ENCODE data around the gene ZNF324B. TPM values are rescaled to one million over a fixed set of nuclear protein-coding genes. Genes with fewer than 3 reads are reported as not detected.
A peak's percentile ranks its signal among the peaks of the same experiment; 100 is the strongest.
"Not testable (repeated sequence)": the region's sequence is repeated elsewhere in the genome, so short reads cannot be mapped to it uniquely, and the experiment has no call there.

Gene ZNF324B
- total RNA-seq, 1 experiment from 2014 or later = 11.5 TPM

DNA sequence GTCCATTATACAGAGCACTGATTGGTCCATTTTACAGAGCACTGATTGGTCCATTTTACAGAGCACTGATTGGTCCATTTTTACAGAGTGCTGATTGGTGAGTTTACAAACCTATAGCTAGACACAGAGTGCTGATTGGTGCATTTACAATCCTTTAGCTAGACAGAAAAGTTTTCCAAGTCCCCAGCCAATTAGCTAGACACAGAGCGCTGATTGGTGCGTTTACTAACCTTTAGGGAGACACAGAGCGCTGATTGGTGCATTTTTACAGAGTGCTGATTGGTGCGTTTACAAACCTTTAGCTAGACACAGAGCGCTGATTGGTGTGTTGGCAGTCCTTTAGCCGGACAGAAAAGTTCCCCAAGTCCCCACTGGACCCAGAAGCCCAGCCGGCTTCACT is 8.4 kb upstream of the ZNF324B start:
- DNase-seq, H3K4me3 ChIP-seq, H3K27me3 ChIP-seq, H3K36me3 ChIP-seq: not testable (repeated sequence)
- peaks cover 14% of the 10 kb centered on the region for H3K9me3 ChIP-seq

GRCh38 chr19:58448860-58449259 is 2.6 kb upstream of the ZNF324B start:
- H3K36me3 ChIP-seq, DNase-seq, H3K27me3 ChIP-seq, H3K4me3 ChIP-seq: not testable (repeated sequence)
- peaks cover 29% of the 10 kb centered on the region for H3K9me3 ChIP-seq

DNA sequence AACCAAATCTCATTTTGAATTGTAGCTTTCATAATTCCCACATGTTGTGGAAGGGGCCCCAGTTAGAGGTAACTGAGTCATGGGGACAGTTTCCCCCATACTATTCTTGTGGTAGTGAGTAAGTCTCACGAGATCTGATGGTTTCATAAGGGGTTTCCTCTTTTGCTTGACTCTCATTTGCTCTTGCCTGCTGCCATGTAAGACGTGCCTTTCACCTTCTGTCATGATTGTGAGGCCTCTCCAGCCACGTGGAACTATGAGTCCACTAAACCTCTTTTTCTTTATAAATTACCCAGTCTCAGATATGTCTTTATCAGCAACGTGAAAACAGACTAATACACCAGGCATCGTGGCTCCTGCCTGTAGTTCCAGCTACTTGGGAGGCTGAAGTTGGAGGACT is 1.4 kb upstream of the ZNF324B start:
- not testable (repeated sequence) for H3K4me3 ChIP-seq, DNase-seq, H3K27me3 ChIP-seq, H3K36me3 ChIP-seq
- peaks cover 29% of the 10 kb centered on the region for H3K9me3 ChIP-seq

- H3K9me3 ChIP-seq = peaks cover 29% of the 10 kb centered on the region
- H3K4me3 ChIP-seq = peak overlapping the region; percentile 92
- H3K27me3 ChIP-seq = no peaks in the 10 kb centered on the region
- H3K36me3 ChIP-seq = peaks cover 10% of the 10 kb centered on the region
- no peak for DNase-seq
Measured at GRCh38 chr19:58450856-58451357, 515 bp upstream of the ZNF324B start.

DNA sequence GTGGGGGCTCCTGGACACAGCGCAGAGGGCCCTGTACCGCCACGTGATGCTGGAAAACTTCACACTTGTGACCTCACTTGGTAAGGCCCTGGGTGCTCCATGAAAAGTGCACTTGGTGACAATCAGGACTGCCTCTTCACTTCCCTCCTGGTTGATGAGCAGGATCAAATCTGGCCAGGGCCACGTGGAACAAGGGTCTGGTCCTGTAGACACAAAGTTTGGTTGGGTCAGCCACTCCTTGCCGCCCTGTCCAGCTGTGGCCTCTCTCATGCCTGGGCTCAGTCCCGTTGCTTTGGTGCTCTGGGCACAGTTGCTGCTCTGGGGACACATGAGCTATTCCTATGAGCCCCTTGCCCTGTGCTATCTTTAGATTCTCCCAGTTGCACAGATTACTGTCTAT is 2.3 kb downstream of the ZNF324B start:
- H3K27me3 ChIP-seq = no peaks in the 10 kb centered on the region
- no peak overlapping the region for H3K4me3 ChIP-seq
- no peak for DNase-seq
- H3K36me3 ChIP-seq = peaks cover 31% of the 10 kb centered on the region
- peaks cover 13% of the 10 kb centered on the region for H3K9me3 ChIP-seq

GRCh38 chr19:58455306-58455705 is 3.9 kb downstream of the ZNF324B start:
- Histone ChIP-seq H3K36me3 (peaks cover 31% of the 10 kb centered on the region), H3K27me3 (no peaks in the 10 kb centered on the region), H3K4me3 (no peak overlapping the region), H3K9me3 (no peaks in the 10 kb centered on the region; the same call in 1 of the 2 replicates)
- no peak for DNase-seq

DNA sequence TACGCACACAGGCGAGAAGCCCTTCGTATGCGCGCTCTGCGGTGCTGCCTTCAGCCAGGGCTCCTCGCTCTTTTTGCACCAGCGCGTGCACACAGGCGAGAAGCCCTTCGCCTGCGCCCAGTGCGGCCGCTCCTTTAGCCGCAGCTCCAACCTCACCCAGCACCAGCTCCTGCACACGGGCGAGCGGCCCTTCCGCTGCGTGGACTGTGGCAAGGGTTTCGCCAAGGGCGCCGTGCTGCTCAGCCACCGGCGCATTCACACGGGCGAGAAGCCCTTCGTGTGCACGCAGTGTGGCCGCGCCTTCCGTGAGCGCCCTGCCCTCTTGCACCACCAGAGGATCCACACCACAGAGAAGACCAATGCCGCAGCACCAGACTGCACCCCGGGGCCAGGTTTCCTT is 4.7 kb downstream of the ZNF324B start:
- no peak overlapping the region for H3K4me3 ChIP-seq
- H3K27me3 ChIP-seq = no peaks in the 10 kb centered on the region
- H3K9me3 ChIP-seq = no peaks in the 10 kb centered on the region; the same call in 1 of the 2 replicates
- no peak for DNase-seq
- peaks cover 31% of the 10 kb centered on the region for H3K36me3 ChIP-seq

DNA sequence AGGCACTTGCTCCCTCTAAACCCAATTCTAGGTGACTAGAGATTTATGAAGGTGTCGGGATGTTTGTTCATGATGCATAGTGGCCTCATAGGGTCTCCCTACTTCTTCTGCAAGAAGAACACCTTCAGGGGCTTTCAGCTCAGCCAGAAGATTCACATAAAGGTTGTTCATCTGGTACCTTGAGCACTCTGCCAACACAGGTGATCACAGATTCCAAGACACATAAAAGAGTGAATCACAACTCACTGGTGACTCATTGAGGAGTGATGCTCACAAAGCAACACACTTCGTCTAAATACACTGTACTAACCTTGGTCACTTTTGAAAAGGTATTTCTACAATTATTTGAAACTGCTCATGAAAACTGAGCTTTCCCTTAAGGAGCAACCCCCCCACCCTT is 8.6 kb downstream of the ZNF324B start:
- no peak for DNase-seq
- Histone ChIP-seq H3K9me3 (no peaks in the 10 kb centered on the region), H3K4me3 (no peak overlapping the region), H3K27me3 (no peaks in the 10 kb centered on the region), H3K36me3 (peaks cover 22% of the 10 kb centered on the region)

DNA sequence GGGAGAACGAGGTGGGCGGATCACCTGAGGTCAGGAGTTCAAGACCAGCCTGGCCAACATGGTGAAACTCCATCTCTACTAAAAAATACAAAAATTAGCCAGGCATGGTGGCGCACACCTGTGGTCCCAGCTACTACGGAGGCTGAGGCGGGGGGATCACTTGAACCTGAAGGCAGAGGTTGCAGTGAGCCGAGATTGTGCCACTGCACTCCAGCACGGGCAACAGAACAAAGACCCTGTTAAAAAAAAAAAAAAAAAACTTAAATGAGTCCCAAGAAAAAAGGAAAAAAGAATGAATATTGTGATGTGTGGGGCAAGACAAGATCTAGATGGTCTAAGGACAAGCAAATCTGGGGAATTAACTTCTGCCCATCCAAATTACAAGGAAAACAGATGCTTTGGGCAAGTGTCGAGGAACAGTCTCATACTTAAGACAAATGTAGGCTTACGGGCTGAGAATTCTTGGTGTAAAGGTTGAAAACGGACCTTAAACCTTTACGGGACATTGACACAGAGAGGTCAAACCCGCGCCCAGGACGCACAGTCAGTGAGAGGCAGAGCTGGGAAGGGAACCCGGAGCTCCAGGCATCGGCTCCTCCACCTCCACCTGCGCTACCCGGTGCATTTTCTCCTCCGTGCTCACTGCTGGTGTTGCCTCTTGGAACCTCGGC is 14.8 kb downstream of the ZNF324B start:
- H3K9me3 ChIP-seq = no peaks in the 10 kb centered on the region
- DNase-seq = peak; percentile 21
- H3K27me3 ChIP-seq = no peaks in the 10 kb centered on the region
- peak overlapping the region; percentile 73 for H3K4me3 ChIP-seq
- peaks cover 9% of the 10 kb centered on the region for H3K36me3 ChIP-seq

DNA sequence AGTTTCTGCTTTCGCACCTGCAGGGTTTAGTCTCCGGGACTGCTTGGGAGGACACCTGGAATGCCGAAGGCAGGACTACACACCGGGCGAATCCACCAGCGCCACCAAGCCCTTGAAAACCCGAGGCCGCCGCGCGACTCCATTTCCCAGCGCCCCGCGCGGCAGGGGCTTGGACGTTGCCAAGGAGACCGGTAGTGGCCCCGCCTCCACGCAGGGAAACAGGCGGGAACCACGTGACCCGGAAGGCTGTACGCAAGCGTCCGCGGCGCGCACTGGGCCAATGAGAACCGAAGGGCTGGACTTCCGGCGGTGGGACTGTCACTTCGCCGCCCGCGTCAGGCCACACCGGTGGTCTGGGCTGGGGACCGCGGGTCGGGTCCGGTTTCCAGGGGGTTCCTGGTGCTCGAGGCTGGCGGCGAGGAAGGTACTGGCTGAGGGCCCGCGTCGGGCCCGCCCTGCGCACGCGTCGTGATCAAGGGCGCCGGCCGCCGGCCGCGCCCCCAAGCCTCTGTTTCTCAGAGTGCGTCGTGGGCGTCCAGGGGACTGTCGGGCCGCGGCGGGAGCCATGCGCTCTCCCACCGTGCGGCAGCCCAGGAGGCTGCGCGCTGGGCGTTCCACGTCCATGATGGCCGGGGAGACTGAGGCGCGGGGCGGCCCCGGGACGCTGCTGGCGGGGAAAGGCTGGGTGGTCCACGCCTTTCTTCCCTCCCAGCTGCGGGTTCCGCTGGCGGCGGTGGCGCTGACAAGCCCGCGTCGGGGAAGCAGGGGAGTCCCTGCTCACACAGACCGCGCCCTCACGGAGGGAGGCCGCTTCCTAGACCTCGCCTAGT is 15.6 kb downstream of the ZNF324B start, which contains the start of gene ZNF324:
Gene ZNF324, plus strand, starts transcription at position 321 of the 830 bp plus-strand sequence. CDS start 2,106 bp downstream, outside the sequence.
- H3K27me3 ChIP-seq = no peaks in the 10 kb centered on the region
- no peaks in the 10 kb centered on the region for H3K9me3 ChIP-seq
- peak; percentile 97 for DNase-seq
- peaks cover 13% of the 10 kb centered on the region for H3K36me3 ChIP-seq
- H3K4me3 ChIP-seq = peak within 1 kb of the TSS; percentile 73

- Histone ChIP-seq H3K9me3 (no peaks in the 10 kb centered on the region), H3K4me3 (peak overlapping the region; percentile 73), H3K36me3 (peaks cover 20% of the 10 kb centered on the region), H3K27me3 (no peaks in the 10 kb centered on the region)
- DNase-seq = peak; percentile 18
Measured at GRCh38 chr19:58468216-58468839, 16.9 kb downstream of the ZNF324B start.

GRCh38 chr19:58469241-58470013 is 18.0 kb downstream of the ZNF324B start:
- Histone ChIP-seq H3K4me3 (no peak overlapping the region), H3K9me3 (no peaks in the 10 kb centered on the region), H3K36me3 (peaks cover 23% of the 10 kb centered on the region), H3K27me3 (no peaks in the 10 kb centered on the region)
- DNase-seq = no peak

GRCh38 chr19:58470837-58471543 is 19.6 kb downstream of the ZNF324B start:
- not testable (repeated sequence) for H3K9me3 ChIP-seq, H3K4me3 ChIP-seq, DNase-seq, H3K27me3 ChIP-seq
- peaks cover 23% of the 10 kb centered on the region for H3K36me3 ChIP-seq

DNA sequence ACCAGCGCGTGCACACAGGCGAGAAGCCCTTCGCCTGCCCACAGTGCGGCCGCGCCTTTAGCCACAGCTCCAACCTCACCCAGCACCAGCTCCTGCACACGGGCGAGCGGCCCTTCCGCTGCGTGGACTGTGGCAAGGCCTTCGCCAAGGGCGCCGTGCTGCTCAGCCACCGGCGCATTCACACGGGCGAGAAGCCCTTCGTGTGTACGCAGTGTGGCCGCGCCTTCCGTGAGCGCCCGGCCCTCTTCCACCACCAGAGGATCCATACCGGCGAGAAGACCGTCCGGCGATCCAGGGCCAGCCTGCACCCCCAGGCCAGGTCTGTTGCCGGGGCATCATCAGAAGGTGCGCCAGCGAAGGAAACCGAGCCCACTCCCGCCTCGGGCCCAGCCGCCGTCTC is 20.3 kb downstream of the ZNF324B start:
- Histone ChIP-seq H3K4me3 (no peak overlapping the region), H3K9me3 (no peaks in the 10 kb centered on the region), H3K27me3 (no peaks in the 10 kb centered on the region), H3K36me3 (peaks cover 23% of the 10 kb centered on the region)
- no peak for DNase-seq

DNA sequence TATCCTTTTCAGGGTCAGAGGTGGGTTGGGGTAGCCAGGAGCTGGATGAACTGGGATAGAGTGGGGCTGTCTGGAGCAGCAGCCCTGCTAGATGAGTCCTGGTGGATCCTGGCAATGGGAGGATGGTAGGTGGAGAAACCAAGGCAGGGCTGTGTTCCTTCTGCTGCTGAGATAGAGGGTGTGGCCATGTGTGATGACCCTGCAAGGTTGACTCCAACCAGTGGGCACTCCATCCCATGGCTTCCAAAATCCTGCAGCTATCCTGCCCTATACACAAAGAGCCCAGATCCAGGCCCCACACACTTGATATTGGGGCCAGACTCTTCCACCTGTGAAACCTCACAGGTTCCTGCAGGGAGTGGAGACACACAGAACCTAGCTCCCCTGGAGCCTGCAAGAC is 22.4 kb downstream of the ZNF324B start:
- no peak for DNase-seq
- Histone ChIP-seq H3K9me3 (no peaks in the 10 kb centered on the region), H3K27me3 (no peaks in the 10 kb centered on the region), H3K36me3 (peaks cover 25% of the 10 kb centered on the region), H3K4me3 (no peak overlapping the region)

All from MG63 (cell line).